Stimulated activated CD8-positive, alpha-beta memory T cell treated with anti-CD3 and anti-CD28 coated beads, Interleukin-7, amount 100 ng/mL, for 1 hour (primary cell): ENCODE measurements around the gene RAB22A.
A peak's percentile ranks its signal among the peaks of the same experiment; 100 is the strongest.

Source experiments
- DNase-seq, 2 donors: peaks; one replicate each; pipeline ENCODE4 v3.0.0-alpha.2; 2020; ENCODE audit warnings: low read depth in 2 of 2

The RAB22A gene, protein sequence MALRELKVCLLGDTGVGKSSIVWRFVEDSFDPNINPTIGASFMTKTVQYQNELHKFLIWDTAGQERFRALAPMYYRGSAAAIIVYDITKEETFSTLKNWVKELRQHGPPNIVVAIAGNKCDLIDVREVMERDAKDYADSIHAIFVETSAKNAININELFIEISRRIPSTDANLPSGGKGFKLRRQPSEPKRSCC

DNA sequence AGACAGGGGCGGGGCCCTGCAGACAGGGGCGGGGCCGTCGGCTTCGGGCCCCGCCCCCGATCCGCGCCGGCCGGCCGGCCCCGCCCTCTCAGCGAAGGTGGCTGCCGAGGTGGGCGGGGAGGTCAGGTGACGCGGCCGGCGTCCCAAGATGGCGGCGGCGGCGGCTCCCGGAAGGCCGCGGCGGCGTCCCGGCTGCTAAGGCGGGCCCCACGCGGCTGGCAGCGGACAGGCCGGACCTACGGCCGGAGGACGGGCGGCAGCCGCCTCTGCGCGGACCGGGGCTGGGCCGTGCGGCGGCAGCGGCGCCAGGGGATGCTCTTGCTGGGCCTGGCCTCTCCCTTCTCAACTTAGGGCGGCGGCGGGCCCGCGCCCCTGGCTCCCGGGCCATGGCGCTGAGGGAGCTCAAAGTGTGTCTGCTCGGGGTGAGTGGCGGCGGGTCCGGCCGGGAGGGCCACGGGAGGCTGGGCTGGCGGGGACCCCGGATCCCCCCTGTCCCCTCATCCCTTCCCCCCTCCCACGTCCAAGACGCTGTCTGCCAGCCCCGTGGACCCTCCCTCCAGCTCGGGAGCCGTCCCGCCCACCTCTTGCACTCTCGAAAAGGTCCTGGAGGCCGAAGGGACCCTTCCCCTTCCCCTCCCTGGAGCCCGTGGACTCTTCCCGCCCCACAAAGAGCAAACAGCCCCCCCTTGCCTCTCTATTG, at the start of gene RAB22A:
RAB22A (plus strand) TSS at position 125 of the 700 bp plus-strand sequence; CDS start at position 387, 262 bp downstream.
- DNase-seq = peak; percentile 60 to 64

- DNase-seq = no peak
Measured at GRCh38 chr20:58260006-58260405, 49.5 kb upstream of the RAB22A start.

DNA sequence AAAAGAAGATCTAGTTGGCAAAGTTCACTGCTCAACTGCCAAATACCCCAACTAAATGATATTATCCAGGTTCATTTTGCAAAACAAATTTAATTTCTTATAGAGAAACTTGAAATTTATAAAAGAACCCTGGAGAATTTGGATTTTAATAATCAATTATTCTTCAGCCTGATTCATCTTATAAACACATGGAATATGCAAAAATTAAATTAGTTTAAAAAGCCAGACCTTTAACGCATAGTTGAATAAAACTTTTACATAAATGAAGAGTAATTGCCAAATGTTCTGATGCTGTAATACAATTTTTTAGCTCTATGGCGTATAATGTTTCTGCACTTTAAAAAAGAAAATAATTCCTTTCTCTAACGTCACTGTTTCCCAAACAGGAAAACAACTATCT, 47.9 kb upstream of the RAB22A start:
- no peak for DNase-seq

DNA sequence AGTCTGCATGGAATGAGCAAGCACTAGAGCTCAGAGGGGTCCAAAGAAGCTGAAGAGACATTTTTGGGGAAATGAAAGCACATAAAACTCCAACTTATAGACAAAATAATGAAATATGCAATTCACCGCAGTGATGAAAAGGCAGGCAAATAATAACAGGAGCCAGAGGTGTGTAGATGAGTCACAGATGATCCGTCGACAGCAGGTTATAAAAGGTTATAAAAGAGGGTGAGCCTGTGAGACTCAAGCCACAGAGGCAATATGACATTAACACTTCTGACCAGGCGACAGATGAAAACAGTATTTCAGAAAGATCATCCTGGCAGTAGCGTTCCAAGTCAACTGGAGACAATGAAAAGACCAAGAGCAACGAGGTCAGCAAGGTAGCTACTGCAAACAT, 45.2 kb upstream of the RAB22A start:
- DNase-seq = no peak

- DNase-seq = no peak
Measured at GRCh38 chr20:58267389-58268215, 41.9 kb upstream of the RAB22A start.

- no peak for DNase-seq
Measured at GRCh38 chr20:58268421-58268821, 41.1 kb upstream of the RAB22A start.

DNA sequence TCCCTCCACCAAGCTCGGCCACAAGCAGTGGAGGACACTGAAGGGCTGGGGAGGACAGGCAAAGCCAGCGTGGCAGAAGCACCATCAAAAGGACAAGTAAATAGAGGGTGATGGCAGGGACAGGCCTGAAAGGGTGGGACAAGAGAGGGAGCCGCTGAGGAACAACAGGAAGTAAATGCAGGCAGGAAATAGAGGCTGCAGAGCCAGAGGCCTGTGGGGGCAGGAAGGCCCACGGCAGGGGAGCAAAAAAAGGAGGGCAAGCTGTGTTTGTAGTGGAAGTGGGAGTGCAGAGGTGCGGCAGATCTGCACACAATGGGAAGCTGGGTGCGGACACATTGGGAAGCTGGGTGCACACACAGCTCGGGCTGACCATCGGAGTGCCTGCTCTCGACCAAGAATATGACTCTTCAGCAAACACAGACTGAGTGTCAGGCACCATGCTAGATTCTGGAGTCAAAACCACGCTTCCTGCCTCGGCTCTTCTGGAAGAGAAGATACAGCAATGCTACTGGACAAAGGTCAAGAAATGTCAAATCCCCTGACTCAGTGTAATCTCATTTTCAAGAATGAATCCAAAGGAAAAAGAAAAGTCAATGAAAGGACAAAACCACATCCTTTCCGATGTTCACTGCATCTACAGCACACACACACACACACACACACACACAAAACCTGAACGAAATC, 40.4 kb upstream of the RAB22A start:
- DNase-seq = no peak

GRCh38 chr20:58271606-58272351, 37.7 kb upstream of the RAB22A start:
- no peak for DNase-seq

GRCh38 chr20:58274384-58274783, 35.1 kb upstream of the RAB22A start:
- DNase-seq = no peak

GRCh38 chr20:58277107-58277506, 32.4 kb upstream of the RAB22A start:
- DNase-seq = no peak

GRCh38 chr20:58277578-58278472, 31.7 kb upstream of the RAB22A start:
- no peak for DNase-seq

DNA sequence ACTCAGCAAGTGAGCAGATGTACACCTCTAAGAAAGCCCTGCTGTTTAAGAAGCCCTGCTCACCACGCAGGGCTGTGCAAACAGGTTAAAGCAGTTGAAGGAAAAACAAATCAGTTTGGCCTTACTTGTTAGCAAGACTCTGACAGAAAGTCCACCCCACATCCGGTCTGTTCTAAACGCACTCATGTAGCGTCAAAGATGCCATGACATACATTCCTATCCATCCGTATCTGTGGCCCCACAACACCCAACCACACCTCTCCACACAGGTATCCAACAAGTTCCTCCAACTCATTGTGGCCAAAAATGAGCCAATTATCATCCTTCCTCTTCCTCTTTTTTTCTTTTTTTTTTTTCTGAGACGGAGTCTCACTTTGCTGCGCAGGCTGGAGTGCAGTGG, 22.8 kb upstream of the RAB22A start:
- DNase-seq = no peak

DNA sequence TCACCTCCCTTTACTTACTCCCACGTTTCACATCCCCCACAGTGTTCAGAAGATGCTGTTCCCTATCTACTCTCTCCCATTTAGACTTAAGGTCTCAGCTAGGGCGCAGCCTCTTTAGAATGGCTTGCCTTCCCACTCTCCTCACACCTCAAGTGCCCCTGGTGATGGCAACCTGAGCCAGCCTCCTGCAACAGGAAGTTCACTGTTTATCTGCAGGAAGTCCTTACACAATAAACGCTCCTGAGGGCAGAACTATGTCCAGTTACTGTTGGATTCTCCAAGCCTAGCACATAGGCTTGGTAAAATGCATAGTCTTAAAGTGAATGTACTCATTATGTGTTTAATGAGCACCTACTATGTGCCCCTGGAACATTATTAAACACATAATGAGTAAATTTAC, 21.9 kb upstream of the RAB22A start:
- no peak for DNase-seq

DNA sequence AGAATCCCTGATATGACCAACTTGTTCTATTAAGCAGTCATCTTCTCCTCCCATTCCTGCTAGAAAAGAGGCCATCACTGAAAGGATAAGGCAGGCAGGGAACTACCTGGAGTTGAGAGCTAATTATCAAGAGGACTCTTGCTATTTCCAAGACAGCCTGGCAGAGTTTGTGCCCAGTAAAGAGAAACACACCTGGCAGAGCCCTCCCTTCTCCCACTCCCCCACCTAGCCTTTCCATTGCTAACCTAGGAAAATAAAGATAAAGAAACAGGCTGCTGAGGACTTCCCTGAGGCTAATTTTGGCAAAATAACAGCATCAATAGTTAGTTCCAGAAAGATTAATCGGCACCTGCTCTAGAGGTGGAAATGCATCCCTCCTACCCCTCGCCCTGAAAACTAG, 20.4 kb upstream of the RAB22A start:
- DNase-seq = no peak

DNA sequence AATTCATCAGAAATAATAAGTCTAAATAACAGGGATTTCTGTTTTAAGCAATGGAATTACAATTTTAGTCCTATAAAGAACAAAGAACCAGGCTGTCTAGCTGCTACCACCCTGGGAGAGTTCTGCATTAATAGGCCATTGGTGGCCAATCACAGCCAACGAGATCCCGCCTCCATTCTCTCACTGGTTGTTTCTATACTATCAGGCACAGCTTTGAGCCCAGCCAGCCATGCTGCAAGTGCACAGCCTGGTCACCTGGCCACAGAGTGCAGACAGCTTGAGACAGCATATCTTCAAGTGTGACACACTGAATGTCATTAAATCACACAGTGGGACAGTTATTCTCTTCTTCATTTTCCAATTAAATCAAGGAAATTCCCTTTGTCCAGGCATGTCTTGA, 16.1 kb upstream of the RAB22A start:
- DNase-seq = no peak

GRCh38 chr20:58294497-58295455, 14.7 kb upstream of the RAB22A start:
- no peak for DNase-seq

- DNase-seq = no peak
Measured at GRCh38 chr20:58296051-58296837, 13.3 kb upstream of the RAB22A start.

DNA sequence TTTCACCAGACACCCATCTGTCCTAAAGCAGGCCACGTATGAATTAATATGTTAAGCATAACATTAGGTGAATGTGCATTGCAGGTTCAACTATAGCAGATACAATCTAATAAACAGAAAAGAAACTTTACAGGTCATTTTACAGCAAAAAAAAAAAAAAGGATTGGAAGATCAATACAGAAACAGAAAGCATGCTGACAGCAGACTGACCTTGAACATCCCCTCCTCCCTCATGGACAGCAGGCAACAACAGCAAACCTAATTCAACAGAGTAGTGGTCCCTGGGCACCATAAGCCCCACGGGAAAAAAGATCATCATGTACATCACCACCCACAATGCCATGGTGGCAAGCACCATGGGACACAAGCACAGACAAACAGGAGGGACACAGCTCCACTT, 12.1 kb upstream of the RAB22A start:
- DNase-seq = no peak
